Astrocyte of the cerebellum (primary cell): ENCODE data around the gene LHPP.

Source experiments
- DNase-seq: peaks from one replicate; pipeline ENCODE4 v3.0.0-alpha.2; 2011; ENCODE audit warnings: low read depth
- H3K4me3 ChIP-seq: 2 replicates; pipeline ENCODE4 v1.5.1; 2011; ENCODE audit warnings: mild to moderate bottlenecking, low read depth, low read length, moderate library complexity
- in situ Hi-C: cut with HindIII; loops from 2 replicates; pipeline ENCODE4 v1.10.0; 2017; ENCODE audit warnings: low sequenced_read_pairs
- TF ChIP-seq, protein P1 (sequence below): IDR thresholded peaks from 2 replicates; pipeline ENCODE4 v1.5.1; 2012; ENCODE audit warnings: low read length, low read depth, moderate library complexity, mild to moderate bottlenecking; ENCODE audit errors: missing control alignments

Gene LHPP

GRCh38 chr10:124650820-124651401 lies 189.3 kb downstream of the LHPP start:
- in situ Hi-C loops = no loop called here
- no peak overlapping the region for H3K4me3 ChIP-seq
- no peak for DNase-seq
- TF ChIP-seq, protein P1, sequence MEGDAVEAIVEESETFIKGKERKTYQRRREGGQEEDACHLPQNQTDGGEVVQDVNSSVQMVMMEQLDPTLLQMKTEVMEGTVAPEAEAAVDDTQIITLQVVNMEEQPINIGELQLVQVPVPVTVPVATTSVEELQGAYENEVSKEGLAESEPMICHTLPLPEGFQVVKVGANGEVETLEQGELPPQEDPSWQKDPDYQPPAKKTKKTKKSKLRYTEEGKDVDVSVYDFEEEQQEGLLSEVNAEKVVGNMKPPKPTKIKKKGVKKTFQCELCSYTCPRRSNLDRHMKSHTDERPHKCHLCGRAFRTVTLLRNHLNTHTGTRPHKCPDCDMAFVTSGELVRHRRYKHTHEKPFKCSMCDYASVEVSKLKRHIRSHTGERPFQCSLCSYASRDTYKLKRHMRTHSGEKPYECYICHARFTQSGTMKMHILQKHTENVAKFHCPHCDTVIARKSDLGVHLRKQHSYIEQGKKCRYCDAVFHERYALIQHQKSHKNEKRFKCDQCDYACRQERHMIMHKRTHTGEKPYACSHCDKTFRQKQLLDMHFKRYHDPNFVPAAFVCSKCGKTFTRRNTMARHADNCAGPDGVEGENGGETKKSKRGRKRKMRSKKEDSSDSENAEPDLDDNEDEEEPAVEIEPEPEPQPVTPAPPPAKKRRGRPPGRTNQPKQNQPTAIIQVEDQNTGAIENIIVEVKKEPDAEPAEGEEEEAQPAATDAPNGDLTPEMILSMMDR = no peak

DNA sequence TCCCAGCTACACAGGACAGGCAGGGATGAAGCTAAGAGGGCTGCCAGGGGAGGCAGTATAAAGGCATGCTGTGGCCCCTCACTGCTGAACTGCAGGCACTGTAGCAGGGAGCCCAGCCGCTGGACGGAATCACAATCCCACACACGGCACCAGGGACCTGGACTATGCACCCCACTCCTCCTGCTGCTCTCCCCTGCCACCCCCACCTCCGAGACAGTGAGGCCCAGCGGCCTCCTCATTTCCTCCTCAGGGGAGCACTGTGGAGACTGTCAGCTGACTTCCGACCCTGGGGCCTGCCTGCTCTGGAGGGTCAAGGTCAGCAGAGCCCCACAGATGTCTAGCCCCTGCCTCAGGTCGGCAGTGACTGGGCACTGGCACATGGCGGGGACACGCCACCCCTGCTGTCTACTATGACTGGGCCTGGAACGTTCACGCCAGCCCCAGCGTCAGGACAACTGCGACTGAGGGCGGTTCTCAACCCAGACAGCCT lies 189.8 kb downstream of the LHPP start:
- no peak for DNase-seq
- TF ChIP-seq, protein P1 = no peak

GRCh38 chr10:124652200-124652599 lies 190.6 kb downstream of the LHPP start:
- no peak overlapping the region for H3K4me3 ChIP-seq
- in situ Hi-C loops = no loop called here
- TF ChIP-seq, protein P1 = no peak
- DNase-seq = no peak

More for the DNA sequence above, 189.8 kb downstream of the LHPP start:
- in situ Hi-C loops = no loop called here
- H3K4me3 ChIP-seq = no peak overlapping the region

DNA sequence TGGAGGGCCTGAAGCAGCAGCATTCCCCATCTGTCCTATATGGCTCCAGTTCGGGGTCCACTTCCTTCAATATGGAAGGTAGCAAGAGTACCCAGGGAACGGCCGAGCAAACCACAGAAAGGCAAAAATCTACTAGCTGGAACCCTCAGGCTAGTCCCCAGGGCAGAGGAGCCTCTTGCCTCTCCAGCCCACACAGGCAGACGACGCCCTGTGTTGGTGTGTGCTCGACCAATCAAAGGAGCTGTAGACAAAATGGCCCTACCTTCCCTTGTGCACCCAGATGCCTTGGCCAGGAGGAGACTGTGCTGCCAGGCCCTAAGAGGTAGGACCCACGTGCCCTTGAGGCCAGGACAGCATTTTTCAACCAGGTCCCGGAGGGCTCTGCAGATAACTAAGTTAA lies 191.1 kb downstream of the LHPP start:
- no peak for DNase-seq
- TF ChIP-seq, protein P1 = no peak
- in situ Hi-C loops = no loop called here
- no peak overlapping the region for H3K4me3 ChIP-seq

GRCh38 chr10:124653311-124653710 lies 191.7 kb downstream of the LHPP start:
- no peak for DNase-seq
- H3K4me3 ChIP-seq = no peak overlapping the region
- TF ChIP-seq, protein P1 = no peak
- in situ Hi-C loops = no loop called here

GRCh38 chr10:124653811-124654651 lies 192.4 kb downstream of the LHPP start:
- no peak for DNase-seq
- H3K4me3 ChIP-seq = no peak overlapping the region
- in situ Hi-C loops = no loop called here
- TF ChIP-seq, protein P1 = no peak
